IMR-90 (cell line): ENCODE results near the gene ZSCAN25.

Experiments used
- CTCF ChIP-seq: conservative IDR thresholded peaks from 2 replicates; pipeline ENCODE4 v1.5.1; 2012; ENCODE audit warnings: mild to moderate bottlenecking, low read depth, low read length, improper control_type of control experiment
- MAFK ChIP-seq: IDR thresholded peaks from 2 replicates; pipeline ENCODE4 v1.6.1; 2012; ENCODE audit warnings: low read depth, low read length, improper control_type of control experiment
- POLR2A ChIP-seq: IDR thresholded peaks from 2 replicates; pipeline ENCODE4 v1.6.1; 2012; ENCODE audit warnings: mild to moderate bottlenecking, low read depth, low read length

DNA sequence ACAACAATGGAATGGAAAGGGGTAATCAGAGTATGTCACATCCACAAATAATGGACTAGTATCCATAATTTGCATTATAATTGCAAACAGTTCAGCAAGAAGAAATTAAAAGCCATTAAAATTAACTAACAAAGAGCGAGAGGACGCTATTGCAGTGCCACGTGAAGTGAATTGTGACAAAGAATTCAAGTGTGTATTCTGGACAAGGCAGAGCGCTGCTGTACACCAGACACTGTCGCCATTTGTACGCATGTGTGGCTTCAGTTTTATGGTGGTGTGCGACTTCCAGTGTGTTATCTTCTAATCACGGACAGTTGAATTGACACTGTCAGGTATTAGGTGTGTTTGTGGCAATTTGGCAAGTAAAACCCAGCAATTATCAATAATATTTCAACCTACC lies 51.8 kb downstream of the ZSCAN25 start:
- TF ChIP-seq POLR2A (no peak), MAFK (no peak), CTCF (no peak)
